Mucosa of rectum (tissue), 2 donors: ENCODE measurements around the gene GRIA3.
"Not testable (repeated sequence)": the region's sequence is repeated elsewhere in the genome, so short reads cannot be mapped to it uniquely, and the experiment has no call there.

Experiments used
- H3K27ac ChIP-seq, 2 donors: one replicate each; pipeline ENCODE4 v1.7.0; 2013; ENCODE audit warnings: inconsistent platforms in 2 of 2, low read depth in 2 of 2, low read length in 2 of 2
- H3K27me3 ChIP-seq, 2 donors: one replicate each; pipeline ENCODE4 v1.7.0; 2013; ENCODE audit warnings: low read length in 2 of 2; ENCODE audit not compliant: control insufficient read depth in 2 of 2, insufficient read depth in 2 of 2
- H3K36me3 ChIP-seq, 2 donors: one replicate each; pipeline ENCODE4 v1.7.0; 2013; ENCODE audit warnings: low read length in 2 of 2; ENCODE audit not compliant: control insufficient read depth in 2 of 2, insufficient read depth in 2 of 2
- H3K4me1 ChIP-seq, 2 donors: one replicate each; pipeline ENCODE4 v1.7.0; 2013; ENCODE audit warnings: low read length in 2 of 2, mild to moderate bottlenecking in 1 of 2; ENCODE audit not compliant: control insufficient read depth in 2 of 2, insufficient read depth in 2 of 2
- H3K4me3 ChIP-seq, 2 donors: one replicate each; pipeline ENCODE4 v1.7.0; 2013; ENCODE audit warnings: low read length in 2 of 2
- H3K9ac ChIP-seq, 2 donors: one replicate each; pipeline ENCODE4 v1.7.0; 2013; ENCODE audit warnings: low read length in 2 of 2, low read depth in 1 of 2, mild to moderate bottlenecking in 1 of 2
- H3K9me3 ChIP-seq, 2 donors: one replicate each; pipeline ENCODE4 v1.7.0; 2013; ENCODE audit warnings: low read length in 2 of 2; ENCODE audit not compliant: control insufficient read depth in 2 of 2
- donor health status: healthy.
- donor health status: Normal muscosa, but diverticular disease.

Gene GRIA3

DNA sequence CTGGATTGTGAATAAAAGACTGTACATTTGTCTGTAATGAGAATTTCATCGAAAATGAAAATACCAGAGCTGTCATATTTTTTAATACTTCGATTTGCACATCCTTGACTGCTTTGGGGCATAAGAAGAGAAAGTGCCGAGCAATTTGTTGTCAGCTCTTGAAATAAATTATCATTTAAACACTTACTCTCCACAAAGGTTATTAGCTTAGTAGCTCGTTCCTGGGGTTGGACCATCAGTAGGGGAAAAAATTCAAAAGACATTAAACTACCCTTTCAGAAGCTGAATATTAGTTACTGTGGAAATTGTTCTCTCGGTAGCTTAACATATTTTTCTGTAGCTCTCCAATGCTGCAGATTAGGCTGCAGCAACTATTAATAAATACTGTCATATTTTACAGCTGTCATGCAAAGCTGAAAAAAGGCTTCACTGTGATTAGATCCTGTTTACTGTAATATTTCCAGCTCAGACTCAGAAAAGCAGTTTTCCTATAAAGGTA, 76.9 kb downstream of the GRIA3 start:
- Histone ChIP-seq H3K4me1 (no peaks in the 10 kb centered on the region), H3K4me3 (no peak overlapping the region), H3K27me3 (peaks cover 0 to 3% of the 10 kb centered on the region in 2 donors), H3K36me3 (no peaks in the 10 kb centered on the region), H3K27ac (no peak overlapping the region), H3K9me3 (no peaks in the 10 kb centered on the region), H3K9ac (no peak overlapping the region)

DNA sequence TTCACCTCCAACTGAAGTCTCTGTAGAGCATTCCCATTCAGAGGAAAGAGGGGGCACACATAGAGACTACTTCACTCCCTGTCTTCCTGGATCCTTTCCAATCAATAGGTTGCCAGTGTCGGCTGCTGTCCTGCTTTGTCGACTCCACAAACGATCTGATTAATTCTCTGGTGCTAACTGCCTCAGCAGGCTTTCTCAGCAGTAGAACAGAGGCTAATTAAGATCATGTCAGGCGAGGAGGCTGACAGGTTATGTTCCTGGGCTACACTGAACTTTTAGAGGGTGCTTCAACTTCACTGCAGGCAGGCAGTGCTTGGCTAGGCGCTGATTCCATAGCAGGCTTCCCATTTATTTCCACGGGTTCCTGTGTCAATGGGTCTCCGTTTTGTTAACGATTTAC, 79.2 kb downstream of the GRIA3 start:
- Histone ChIP-seq H3K27me3 (peaks cover 0 to 3% of the 10 kb centered on the region in 2 donors), H3K9ac (no peak overlapping the region), H3K27ac (no peak overlapping the region), H3K9me3 (no peaks in the 10 kb centered on the region), H3K4me1 (no peaks in the 10 kb centered on the region), H3K36me3 (no peaks in the 10 kb centered on the region), H3K4me3 (no peak overlapping the region)

DNA sequence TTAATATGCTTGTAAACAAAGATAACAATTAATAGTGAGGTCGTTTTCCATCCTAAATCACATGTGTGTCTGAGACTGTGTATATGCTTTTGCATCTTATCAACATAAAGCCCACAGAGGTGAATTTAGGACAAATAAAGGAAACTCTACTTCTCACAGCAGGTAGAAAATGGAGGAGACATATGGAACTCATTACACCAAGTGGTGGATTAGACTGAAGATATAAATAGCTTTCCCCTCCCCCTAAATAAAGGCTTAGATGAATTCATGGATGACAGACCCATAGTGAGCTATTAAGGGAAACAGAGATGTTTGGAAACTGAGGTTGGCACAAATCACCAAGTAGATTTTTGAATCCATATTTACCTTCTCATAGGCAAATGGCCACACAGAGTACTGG, 79.7 kb downstream of the GRIA3 start:
- no peak overlapping the region for H3K9ac ChIP-seq
- no peaks in the 10 kb centered on the region for H3K4me1 ChIP-seq
- H3K27me3 ChIP-seq, result peaks cover 0 to 3% of the 10 kb centered on the region in 2 donors

DNA sequence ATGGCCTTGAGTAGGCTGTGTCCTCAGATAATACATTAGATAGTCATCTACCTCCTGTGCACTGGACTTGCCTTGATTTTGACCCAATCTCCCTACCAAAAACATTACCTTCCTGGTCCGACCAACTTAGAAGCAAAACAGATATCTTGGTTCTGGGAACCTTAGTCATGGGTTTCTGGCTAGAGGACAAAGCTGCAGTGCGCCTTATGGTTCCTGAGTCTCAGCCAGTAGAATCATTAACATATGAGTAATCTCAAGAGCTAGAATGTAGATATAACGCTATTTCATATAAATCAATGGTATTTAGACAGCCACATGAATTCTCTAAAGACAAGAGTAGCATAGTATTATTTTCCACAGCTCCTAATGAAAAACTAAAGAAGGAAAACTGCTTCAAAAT, 83.1 kb downstream of the GRIA3 start:
- H3K27me3 ChIP-seq, result no peaks in the 10 kb centered on the region
- no peak overlapping the region for H3K9ac ChIP-seq
- no peak overlapping the region for H3K4me3 ChIP-seq
- no peaks in the 10 kb centered on the region for H3K4me1 ChIP-seq
- H3K27ac ChIP-seq, result no peak overlapping the region
- no peaks in the 10 kb centered on the region for H3K9me3 ChIP-seq
- no peaks in the 10 kb centered on the region for H3K36me3 ChIP-seq

More for the DNA sequence above, 79.7 kb downstream of the GRIA3 start:
- Histone ChIP-seq H3K9me3 (no peaks in the 10 kb centered on the region), H3K4me3 (no peak overlapping the region), H3K27ac (no peak overlapping the region), H3K36me3 (no peaks in the 10 kb centered on the region)

DNA sequence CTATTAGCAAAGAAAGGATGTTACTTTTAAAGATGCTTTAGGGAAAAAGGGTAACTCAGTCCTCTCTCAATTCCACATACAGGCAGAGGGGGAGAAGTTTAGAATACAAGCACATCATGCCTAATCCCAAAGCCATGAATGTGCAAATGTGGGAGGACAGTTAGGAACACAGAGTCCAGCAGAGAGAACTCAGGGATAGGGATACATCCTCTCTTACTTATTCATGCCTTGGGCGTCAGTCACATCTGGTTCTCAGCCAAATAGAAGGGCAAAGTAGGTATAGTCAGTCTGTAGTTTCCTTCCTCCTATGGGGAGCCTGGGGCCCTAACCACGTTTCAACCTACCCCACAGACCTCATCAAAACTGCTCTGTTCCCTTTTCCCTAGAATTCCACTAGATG, 87.8 kb downstream of the GRIA3 start:
- Histone ChIP-seq H3K4me3 (no peak overlapping the region), H3K9ac (no peak overlapping the region), H3K27me3 (no peaks in the 10 kb centered on the region), H3K27ac (no peak overlapping the region), H3K4me1 (no peaks in the 10 kb centered on the region), H3K36me3 (no peaks in the 10 kb centered on the region), H3K9me3 (no peaks in the 10 kb centered on the region)

DNA sequence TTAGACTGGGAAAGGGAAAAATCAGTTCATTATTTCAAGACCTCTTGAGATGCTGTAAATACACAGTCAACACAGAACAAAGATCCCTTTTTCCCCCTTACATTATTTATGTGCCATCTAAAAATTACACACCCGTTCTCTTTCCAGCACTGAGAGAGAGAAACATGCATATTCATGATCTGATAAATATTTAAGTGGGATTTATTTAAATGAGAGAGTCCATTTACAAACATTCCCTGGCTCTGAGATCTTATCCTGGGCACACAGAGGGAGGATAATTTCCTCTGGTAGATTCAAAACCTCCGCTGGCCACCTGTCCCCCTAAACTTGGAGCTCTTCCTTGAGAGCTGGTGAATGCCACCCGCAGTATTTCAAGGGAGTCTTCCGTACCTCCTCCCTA, 88.6 kb downstream of the GRIA3 start:
- Histone ChIP-seq H3K9ac (no peak overlapping the region), H3K4me1 (no peaks in the 10 kb centered on the region), H3K27ac (no peak overlapping the region), H3K27me3 (no peaks in the 10 kb centered on the region), H3K36me3 (no peaks in the 10 kb centered on the region), H3K9me3 (no peaks in the 10 kb centered on the region), H3K4me3 (no peak overlapping the region)

DNA sequence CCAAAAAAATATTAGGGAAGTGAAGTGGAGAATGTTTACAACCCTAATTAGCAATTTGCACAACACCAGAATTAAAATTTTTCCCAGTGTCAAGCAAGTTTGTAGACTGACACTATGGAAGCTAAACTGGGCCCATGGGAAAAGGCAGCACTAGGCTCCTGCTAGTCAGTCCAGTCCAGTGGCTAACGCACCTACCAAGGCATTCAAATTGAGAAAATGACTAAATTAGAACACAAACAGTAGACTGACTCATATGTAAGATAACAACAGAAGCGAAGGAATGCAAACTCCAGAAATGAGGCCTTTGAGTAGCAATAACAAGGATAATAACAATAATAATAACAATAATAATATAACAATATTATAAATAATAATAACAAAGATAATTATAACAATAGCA, 90.7 kb downstream of the GRIA3 start:
- Histone ChIP-seq H3K36me3 (no peaks in the 10 kb centered on the region), H3K27ac (no peak overlapping the region), H3K9me3 (no peaks in the 10 kb centered on the region), H3K4me1 (no peaks in the 10 kb centered on the region), H3K4me3 (no peak overlapping the region), H3K27me3 (no peaks in the 10 kb centered on the region), H3K9ac (no peak overlapping the region)

DNA sequence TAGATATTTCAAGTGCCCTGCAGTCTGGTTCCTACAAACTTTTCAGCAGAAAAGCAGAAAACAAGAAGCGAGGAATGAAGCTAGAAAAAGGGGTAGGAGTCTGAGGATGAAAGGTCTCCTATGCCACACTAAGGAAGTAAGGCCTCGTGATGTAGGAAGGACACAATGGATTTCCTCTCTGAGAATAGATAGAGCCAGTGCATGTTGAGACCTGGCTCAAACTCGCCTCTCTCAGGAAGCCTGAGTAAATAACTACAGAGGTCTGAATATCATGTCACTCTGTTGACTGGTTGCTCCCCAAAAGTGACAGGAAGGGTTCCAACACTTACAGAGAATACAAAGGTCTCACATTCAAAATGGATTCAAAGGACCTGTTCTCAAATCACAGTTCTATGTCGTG, 93.3 kb downstream of the GRIA3 start:
- H3K27me3 ChIP-seq, result no peaks in the 10 kb centered on the region
- no peaks in the 10 kb centered on the region for H3K4me1 ChIP-seq
- H3K27ac ChIP-seq, result no peak overlapping the region
- no peaks in the 10 kb centered on the region for H3K9me3 ChIP-seq
- no peak overlapping the region for H3K9ac ChIP-seq
- no peaks in the 10 kb centered on the region for H3K36me3 ChIP-seq
- H3K4me3 ChIP-seq, result no peak overlapping the region

DNA sequence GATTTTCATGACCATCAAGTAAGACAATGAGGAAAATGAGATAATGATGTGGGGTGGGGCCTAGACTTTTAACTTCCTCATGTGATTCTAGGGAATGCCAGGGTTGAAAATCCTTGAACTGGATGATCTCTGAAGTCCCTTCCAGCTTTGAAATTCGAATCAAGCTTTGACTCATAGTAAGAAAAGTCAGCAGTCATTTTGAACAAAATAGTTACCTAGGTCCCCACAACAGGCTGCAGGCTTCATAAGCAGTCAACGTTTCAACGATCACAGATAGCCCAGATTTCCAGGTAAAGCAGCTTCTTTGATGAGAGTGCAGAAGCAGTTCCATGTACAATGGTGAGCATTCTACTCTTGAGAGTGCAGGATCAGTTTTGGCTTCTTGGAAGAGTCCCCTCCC, 93.7 kb downstream of the GRIA3 start:
- no peaks in the 10 kb centered on the region for H3K4me1 ChIP-seq
- no peak overlapping the region for H3K9ac ChIP-seq
- H3K36me3 ChIP-seq, result no peaks in the 10 kb centered on the region
- H3K27ac ChIP-seq, result no peak overlapping the region
- no peaks in the 10 kb centered on the region for H3K9me3 ChIP-seq
- H3K27me3 ChIP-seq, result no peaks in the 10 kb centered on the region
- no peak overlapping the region for H3K4me3 ChIP-seq

DNA sequence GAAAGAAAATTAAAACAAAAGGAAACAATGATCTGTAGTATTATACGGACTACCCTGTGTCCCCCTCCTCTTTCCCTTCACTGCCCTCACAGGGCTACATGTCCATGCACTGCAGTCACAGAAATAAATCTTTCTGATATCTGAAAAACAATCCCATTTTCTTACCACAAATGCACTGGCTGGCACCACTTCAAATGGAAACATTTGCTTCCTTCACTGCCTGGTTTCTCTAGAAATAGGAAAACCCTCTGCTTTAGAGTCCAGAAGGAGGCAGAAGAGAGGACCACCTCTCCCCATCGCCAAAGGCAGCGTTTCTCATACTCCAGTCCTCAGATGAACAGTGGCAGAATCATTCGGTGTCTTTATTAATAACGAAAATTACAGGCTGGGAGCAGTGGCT, 98.2 kb downstream of the GRIA3 start:
- H3K9ac ChIP-seq, result no peak overlapping the region
- H3K4me3 ChIP-seq, result no peak overlapping the region
- H3K27ac ChIP-seq, result no peak overlapping the region
- no peaks in the 10 kb centered on the region for H3K27me3 ChIP-seq
- no peaks in the 10 kb centered on the region for H3K36me3 ChIP-seq
- H3K9me3 ChIP-seq, result no peaks in the 10 kb centered on the region
- H3K4me1 ChIP-seq, result no peaks in the 10 kb centered on the region

DNA sequence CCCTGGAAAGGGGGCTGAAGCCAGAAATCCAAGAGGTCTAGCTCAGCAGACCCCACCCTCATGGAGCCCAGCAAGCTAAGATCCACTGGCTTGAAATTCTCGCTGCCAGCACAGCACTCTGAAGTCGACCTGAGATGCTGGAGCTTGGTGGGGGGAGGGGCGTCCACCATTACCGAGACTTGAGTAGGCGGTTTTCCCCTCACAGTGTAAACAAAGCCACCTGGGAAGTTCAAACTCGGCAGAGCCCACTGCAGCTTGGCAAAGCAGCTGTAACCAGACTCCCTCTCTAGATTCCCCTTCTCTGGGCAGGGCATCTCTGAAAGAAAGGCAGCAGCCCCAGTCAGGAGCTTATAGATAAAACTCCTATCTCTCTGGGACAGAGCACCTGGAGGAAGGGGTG, 99.3 kb downstream of the GRIA3 start:
- H3K4me1 ChIP-seq, H3K27ac ChIP-seq, H3K9ac ChIP-seq, H3K9me3 ChIP-seq, H3K36me3 ChIP-seq, H3K27me3 ChIP-seq, H3K4me3 ChIP-seq: not testable (repeated sequence)
